WTC11 (cell line): ENCODE results near the gene MANSC1. TPM values are rescaled to one million over a fixed set of nuclear protein-coding genes. Genes with fewer than 3 reads are reported as not detected.
A peak's percentile ranks its signal among the peaks of the same experiment; 100 is the strongest.

Source experiments
- ATAC-seq: fragments of 200-7000 bp; cut with Tn5 transposase; 2 replicates; pipeline ENCODE4 v1.10.0; 2021; ENCODE audit warnings: mild to moderate bottlenecking, moderate library complexity
- CTCF ChIA-PET: fragments of 300-600 bp; sonication (Branson Sonifier 250); formaldehyde crosslinking; loops from one replicate; lab custom pipeline; 2021; ENCODE audit warnings: antibody characterized with exemption; lab: Charles Lee
- POLR2A ChIA-PET: fragments of 350-600 bp; sonication (Branson Sonifier 250); formaldehyde crosslinking; loops from one replicate; lab custom pipeline; 2021; ENCODE audit warnings: antibody characterized with exemption; lab: Charles Lee
- DNase-seq: peaks from one replicate; pipeline ENCODE4 v3.0.0; 2021; ENCODE audit warnings: low spot score
- H3K27ac Mint-ChIP-seq: 2 replicates; pipeline ENCODE4 v1.8.0; 2021; ENCODE audit warnings: mixed read lengths
- H3K27me3 Mint-ChIP-seq: 2 replicates; pipeline ENCODE4 v1.8.0; 2021; ENCODE audit warnings: low read depth, mild to moderate bottlenecking, moderate library complexity, mixed read lengths
- H3K36me3 Mint-ChIP-seq: 2 replicates; pipeline ENCODE4 v1.8.0; 2021; ENCODE audit warnings: mixed read lengths
- H3K4me1 Mint-ChIP-seq: 2 replicates; pipeline ENCODE4 v1.8.0; 2022; ENCODE audit warnings: mixed read lengths
- H3K4me3 Mint-ChIP-seq: 2 replicates; pipeline ENCODE4 v1.8.0; 2021; ENCODE audit warnings: mild to moderate bottlenecking, moderate library complexity, mixed read lengths
- H3K9me3 Mint-ChIP-seq: 2 replicates; pipeline ENCODE4 v1.8.0; 2021; ENCODE audit warnings: mixed read lengths
- ETV6 ChIP-seq: sonication (generic); formaldehyde crosslinking; IDR thresholded peaks from 2 replicates; pipeline ENCODE4 v1.8.1; 2022; ENCODE audit warnings: mild to moderate bottlenecking, missing genetic modification reagents
- FOXJ3 ChIP-seq: sonication (generic); formaldehyde crosslinking; IDR thresholded peaks from 2 replicates; pipeline ENCODE4 v1.9.0; 2021; ENCODE audit warnings: missing genetic modification reagents, mild to moderate bottlenecking, borderline replicate concordance
- HMGA2 ChIP-seq: fragments of 250-450 bp; sonication (Bioruptor Pico); IDR thresholded peaks from 2 replicates; pipeline ENCODE4 v1.4.0; 2021; ENCODE audit warnings: mild to moderate bottlenecking, moderate library complexity
- MXD4 ChIP-seq: fragments of 250-450 bp; sonication (Bioruptor Pico); IDR thresholded peaks from 2 replicates; pipeline ENCODE4 v1.8.0; 2021; ENCODE audit warnings: mild to moderate bottlenecking, moderate library complexity, borderline replicate concordance
- RELA ChIP-seq: sonication (generic); formaldehyde crosslinking; IDR thresholded peaks from 2 replicates; pipeline ENCODE4 v1.8.1; 2022; ENCODE audit warnings: missing genetic modification reagents, mild to moderate bottlenecking, borderline replicate concordance
- TP53 ChIP-seq: sonication (generic); formaldehyde crosslinking; IDR thresholded peaks from 2 replicates; pipeline ENCODE4 v1.8.1; 2023; ENCODE audit warnings: mild to moderate bottlenecking, missing genetic modification reagents
- total RNA-seq: library from RNA; stranded (reverse); gene quantifications from 3 replicates; pipeline ENCODE4 v1.2.3, GENCODE V29; 2021
- TF ChIP-seq, protein P1 (sequence below): fragments of 250-450 bp; sonication (Bioruptor Pico); IDR thresholded peaks from 2 replicates; pipeline ENCODE4 v1.9.0; 2021; ENCODE audit warnings: mild to moderate bottlenecking
- TF ChIP-seq, protein P2 (sequence below): sonication (generic); formaldehyde crosslinking; IDR thresholded peaks from 2 replicates; pipeline ENCODE4 v1.8.1; 2022; ENCODE audit warnings: low read depth, missing genetic modification reagents, borderline replicate concordance
- TF ChIP-seq, protein P3 (sequence below): sonication (generic); formaldehyde crosslinking; IDR thresholded peaks from 2 replicates; pipeline ENCODE4 v1.8.1; 2023; ENCODE audit warnings: mild to moderate bottlenecking, missing genetic modification reagents, moderate library complexity
- TF ChIP-seq, protein P4 (sequence below): sonication (generic); formaldehyde crosslinking; IDR thresholded peaks from 2 replicates; pipeline ENCODE4 v1.8.0; 2022; ENCODE audit warnings: mild to moderate bottlenecking, missing genetic modification reagents
- TF ChIP-seq, protein P5 (sequence below): sonication (generic); formaldehyde crosslinking; IDR thresholded peaks from 2 replicates; pipeline ENCODE4 v1.8.0; 2023; ENCODE audit warnings: mild to moderate bottlenecking, missing genetic modification reagents
- TF ChIP-seq, protein P6 (sequence below): sonication (generic); formaldehyde crosslinking; IDR thresholded peaks from 2 replicates; pipeline ENCODE4 v1.8.1; 2022; ENCODE audit warnings: mild to moderate bottlenecking, moderate library complexity, missing genetic modification reagents

The MANSC1 gene
- total RNA-seq, 1 experiment from 2014 or later, result 6.8 TPM

DNA sequence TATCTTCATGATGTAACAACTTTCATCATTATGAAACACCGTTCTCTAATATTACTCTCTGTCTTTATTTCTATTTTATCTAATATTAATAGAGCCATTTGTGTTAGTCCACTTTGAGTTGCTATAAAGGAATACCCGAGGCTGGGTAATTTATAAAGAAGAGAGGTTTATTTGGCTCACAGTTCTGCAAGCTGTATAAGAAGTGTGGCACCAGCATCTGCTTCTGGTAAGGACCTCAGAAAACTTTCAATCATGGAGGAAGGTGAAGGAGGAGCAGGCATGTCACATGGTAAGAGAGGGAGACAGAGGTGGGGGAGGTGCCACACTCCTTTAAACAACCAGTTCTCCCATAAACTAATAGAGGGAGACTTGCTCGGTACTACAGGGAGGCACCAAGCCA is 31.9 kb upstream of the MANSC1 start (continued):
- TF ChIP-seq, protein P1, sequence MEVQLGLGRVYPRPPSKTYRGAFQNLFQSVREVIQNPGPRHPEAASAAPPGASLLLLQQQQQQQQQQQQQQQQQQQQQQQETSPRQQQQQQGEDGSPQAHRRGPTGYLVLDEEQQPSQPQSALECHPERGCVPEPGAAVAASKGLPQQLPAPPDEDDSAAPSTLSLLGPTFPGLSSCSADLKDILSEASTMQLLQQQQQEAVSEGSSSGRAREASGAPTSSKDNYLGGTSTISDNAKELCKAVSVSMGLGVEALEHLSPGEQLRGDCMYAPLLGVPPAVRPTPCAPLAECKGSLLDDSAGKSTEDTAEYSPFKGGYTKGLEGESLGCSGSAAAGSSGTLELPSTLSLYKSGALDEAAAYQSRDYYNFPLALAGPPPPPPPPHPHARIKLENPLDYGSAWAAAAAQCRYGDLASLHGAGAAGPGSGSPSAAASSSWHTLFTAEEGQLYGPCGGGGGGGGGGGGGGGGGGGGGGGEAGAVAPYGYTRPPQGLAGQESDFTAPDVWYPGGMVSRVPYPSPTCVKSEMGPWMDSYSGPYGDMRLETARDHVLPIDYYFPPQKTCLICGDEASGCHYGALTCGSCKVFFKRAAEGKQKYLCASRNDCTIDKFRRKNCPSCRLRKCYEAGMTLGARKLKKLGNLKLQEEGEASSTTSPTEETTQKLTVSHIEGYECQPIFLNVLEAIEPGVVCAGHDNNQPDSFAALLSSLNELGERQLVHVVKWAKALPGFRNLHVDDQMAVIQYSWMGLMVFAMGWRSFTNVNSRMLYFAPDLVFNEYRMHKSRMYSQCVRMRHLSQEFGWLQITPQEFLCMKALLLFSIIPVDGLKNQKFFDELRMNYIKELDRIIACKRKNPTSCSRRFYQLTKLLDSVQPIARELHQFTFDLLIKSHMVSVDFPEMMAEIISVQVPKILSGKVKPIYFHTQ, result no peak
- TF ChIP-seq, protein P2, sequence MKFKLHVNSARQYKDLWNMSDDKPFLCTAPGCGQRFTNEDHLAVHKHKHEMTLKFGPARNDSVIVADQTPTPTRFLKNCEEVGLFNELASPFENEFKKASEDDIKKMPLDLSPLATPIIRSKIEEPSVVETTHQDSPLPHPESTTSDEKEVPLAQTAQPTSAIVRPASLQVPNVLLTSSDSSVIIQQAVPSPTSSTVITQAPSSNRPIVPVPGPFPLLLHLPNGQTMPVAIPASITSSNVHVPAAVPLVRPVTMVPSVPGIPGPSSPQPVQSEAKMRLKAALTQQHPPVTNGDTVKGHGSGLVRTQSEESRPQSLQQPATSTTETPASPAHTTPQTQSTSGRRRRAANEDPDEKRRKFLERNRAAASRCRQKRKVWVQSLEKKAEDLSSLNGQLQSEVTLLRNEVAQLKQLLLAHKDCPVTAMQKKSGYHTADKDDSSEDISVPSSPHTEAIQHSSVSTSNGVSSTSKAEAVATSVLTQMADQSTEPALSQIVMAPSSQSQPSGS (CRISPR knock-in tag), result no peak
- TF ChIP-seq, protein P3, sequence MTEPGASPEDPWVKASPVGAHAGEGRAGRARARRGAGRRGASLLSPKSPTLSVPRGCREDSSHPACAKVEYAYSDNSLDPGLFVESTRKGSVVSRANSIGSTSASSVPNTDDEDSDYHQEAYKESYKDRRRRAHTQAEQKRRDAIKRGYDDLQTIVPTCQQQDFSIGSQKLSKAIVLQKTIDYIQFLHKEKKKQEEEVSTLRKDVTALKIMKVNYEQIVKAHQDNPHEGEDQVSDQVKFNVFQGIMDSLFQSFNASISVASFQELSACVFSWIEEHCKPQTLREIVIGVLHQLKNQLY (CRISPR knock-in tag), result no peak
- TF ChIP-seq, protein P4, sequence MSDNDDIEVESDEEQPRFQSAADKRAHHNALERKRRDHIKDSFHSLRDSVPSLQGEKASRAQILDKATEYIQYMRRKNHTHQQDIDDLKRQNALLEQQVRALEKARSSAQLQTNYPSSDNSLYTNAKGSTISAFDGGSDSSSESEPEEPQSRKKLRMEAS (CRISPR knock-in tag), result no peak
- TF ChIP-seq HMGA2 (CRISPR knock-in tag) (no peak), ETV6 (CRISPR knock-in tag) (no peak)

DNA sequence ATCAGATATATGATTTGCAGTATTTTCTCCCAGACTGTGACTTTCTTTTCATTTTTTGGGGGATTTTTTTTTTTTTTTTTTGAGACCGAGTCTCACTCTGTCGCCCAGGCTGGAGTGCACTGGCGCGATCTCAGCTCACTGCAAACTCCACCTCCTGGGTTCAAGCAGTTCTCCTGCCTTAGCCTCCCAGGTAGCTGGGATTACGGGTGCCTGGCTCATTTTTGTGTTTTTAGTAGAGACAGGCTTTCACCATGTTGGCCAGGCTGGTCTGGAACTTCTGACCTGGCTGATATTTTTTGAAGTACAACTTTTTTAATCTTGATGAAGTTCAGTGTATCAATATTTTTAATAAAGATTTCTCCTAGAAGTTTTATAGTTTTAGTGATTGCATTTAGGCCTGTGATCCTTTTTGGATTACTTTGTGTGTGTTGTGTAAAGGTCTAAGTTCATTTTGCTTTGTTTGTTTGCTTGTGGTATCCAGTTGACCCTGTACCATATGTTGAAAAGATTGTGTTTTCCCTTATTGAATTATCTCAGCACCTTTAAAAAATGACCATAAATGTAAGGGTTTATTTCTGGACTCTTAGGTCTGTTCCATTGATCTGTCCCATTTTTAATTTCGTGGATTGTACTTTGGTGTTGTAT is 31.0 kb upstream of the MANSC1 start:
- peaks cover 13% of the 10 kb centered on the region for H3K9me3 Mint-ChIP-seq
- TF ChIP-seq MXD4 (CRISPR knock-in tag) (no peak), TP53 (no peak), FOXJ3 (CRISPR knock-in tag) (no peak), RELA (no peak)
- TF ChIP-seq, protein P5, sequence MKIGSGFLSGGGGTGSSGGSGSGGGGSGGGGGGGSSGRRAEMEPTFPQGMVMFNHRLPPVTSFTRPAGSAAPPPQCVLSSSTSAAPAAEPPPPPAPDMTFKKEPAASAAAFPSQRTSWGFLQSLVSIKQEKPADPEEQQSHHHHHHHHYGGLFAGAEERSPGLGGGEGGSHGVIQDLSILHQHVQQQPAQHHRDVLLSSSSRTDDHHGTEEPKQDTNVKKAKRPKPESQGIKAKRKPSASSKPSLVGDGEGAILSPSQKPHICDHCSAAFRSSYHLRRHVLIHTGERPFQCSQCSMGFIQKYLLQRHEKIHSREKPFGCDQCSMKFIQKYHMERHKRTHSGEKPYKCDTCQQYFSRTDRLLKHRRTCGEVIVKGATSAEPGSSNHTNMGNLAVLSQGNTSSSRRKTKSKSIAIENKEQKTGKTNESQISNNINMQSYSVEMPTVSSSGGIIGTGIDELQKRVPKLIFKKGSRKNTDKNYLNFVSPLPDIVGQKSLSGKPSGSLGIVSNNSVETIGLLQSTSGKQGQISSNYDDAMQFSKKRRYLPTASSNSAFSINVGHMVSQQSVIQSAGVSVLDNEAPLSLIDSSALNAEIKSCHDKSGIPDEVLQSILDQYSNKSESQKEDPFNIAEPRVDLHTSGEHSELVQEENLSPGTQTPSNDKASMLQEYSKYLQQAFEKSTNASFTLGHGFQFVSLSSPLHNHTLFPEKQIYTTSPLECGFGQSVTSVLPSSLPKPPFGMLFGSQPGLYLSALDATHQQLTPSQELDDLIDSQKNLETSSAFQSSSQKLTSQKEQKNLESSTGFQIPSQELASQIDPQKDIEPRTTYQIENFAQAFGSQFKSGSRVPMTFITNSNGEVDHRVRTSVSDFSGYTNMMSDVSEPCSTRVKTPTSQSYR, result no peak
- TF ChIP-seq, protein P3 (CRISPR knock-in tag), result no peak
- POLR2A ChIA-PET, result interaction anchor here (0.6 kb wide), 1 partner anchor 86 kb away, joined by 3 read pairs; no protein-coding TSS in a partner anchor
- DNase-seq (no peak), ATAC-seq (no peak)
- H3K27me3 Mint-ChIP-seq, result no peaks in the 10 kb centered on the region
- H3K36me3 Mint-ChIP-seq, result peaks cover 19% of the 10 kb centered on the region
- H3K27ac Mint-ChIP-seq, result no peak overlapping the region
- no peak overlapping the region for H3K4me3 Mint-ChIP-seq
- CTCF ChIA-PET, result no interaction called here
- H3K4me1 Mint-ChIP-seq, result peaks cover 43% of the 10 kb centered on the region

DNA sequence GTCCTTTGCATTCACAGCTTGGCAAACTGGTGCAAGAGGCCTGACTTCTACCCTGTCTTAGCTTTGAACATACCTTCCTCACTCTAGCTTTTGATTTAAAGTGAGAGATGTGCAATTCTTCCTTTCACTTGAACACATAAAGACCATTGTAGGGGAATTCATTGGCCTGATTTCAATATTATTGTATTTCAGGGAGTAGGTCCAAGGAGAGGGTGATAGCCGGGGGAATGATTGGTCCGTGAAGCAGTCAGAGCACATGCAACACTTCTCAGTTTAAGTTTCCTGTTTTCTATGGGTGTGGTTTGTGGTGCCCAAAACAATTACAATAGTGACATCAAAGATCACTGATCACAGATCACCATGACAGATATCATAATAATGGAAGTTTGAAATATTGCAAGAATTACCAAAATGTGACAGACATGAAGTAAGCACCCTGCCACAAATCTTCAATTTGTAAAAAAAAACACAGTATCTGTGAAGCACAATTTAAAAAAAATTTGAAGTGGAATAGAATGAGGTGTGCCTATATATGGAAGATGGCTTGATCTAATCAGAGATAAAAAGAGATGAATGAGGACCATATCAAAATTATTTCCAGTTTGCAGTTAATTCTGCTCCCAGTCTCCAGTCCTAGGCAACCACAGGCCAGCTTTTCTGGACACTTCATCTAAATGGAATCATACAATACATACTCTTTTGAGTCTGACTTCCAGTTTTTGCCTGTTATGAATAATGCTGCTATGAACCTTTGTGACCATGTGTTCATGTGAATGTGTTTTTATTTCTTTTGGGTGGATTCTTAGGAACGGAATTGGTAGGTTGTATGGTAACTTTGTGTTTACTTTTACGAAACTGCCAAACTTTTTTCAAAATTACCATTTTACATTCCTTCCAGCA is 30.0 kb upstream of the MANSC1 start:
- CTCF ChIA-PET, result interaction anchor here (2.1 kb wide), 1 partner anchor 123 kb away, joined by 6 read pairs; no protein-coding TSS in a partner anchor
- H3K27me3 Mint-ChIP-seq, result no peaks in the 10 kb centered on the region
- POLR2A ChIA-PET, result no interaction called here
- H3K27ac Mint-ChIP-seq, result 0 out of 2 replicates have a peak overlapping the region, but pooled peaks have one; percentile 54
- ATAC-seq (no peak), DNase-seq (no peak)
- H3K4me1 Mint-ChIP-seq, result peaks cover 33% of the 10 kb centered on the region
- H3K9me3 Mint-ChIP-seq, result peaks cover 13% of the 10 kb centered on the region
- TF ChIP-seq, protein P6, sequence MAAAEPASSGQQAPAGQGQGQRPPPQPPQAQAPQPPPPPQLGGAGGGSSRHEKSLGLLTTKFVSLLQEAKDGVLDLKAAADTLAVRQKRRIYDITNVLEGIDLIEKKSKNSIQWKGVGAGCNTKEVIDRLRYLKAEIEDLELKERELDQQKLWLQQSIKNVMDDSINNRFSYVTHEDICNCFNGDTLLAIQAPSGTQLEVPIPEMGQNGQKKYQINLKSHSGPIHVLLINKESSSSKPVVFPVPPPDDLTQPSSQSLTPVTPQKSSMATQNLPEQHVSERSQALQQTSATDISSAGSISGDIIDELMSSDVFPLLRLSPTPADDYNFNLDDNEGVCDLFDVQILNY (CRISPR knock-in tag), result no peak
- no peak for TF ChIP-seq ETV6 (CRISPR knock-in tag)
- peaks cover 19% of the 10 kb centered on the region for H3K36me3 Mint-ChIP-seq
- no peak overlapping the region for H3K4me3 Mint-ChIP-seq
